GM18526 (cell line): ENCODE measurements around the gene TCERG1L.

Experiments used
- POLR2A ChIP-seq: IDR thresholded peaks from 3 replicates; pipeline ENCODE4 v1.6.1; 2011; ENCODE audit not compliant: insufficient read length; ENCODE audit errors: extremely low read depth

The TCERG1L gene

DNA sequence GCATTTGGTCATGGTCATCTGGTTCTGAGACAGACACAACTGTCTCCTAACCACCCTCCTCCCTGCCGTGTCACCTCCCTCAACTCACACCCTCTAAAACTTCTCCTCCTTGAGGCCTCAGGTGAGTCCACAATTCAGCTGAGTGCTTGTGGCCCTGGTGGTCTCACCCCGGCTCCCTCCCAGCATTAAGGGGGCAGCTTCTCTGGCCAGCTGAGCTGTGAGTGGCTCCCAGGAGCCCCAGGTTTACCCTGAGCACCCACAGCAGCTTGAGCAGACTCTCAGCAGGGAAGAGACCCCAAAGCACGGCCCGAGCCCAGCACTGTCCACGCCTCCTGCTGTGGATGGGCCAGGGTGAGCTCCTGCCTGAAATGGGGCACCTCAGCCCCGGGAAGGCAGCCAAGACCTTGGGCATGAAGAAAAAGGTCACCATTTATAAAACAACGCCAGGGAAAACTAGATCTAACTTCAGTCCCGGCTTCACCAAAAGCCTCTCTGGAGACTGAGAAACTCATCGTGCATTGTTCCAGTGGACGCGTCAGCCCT lies 201.2 kb downstream of the TCERG1L start:
- no peak for TF ChIP-seq POLR2A

DNA sequence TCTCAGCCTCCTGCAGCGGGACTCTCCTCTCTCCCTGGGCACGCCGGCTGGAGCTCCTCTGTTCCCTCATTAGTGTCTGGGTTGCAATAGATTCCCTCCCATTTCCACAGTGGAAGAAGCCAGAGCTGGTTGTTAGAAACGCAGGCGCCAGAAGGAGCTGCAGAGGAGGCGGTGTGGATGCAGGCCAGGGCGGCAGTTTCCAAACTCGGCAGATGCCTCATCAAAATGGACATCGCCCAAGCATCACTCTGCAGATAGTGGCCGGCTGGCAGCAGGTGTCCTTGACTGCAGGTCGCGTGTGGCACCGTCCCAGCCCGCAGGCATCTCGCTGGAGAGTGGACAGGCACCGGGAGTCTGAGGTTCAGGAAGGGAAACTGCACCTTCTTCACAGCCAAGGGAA lies 201.8 kb downstream of the TCERG1L start:
- no peak for TF ChIP-seq POLR2A

DNA sequence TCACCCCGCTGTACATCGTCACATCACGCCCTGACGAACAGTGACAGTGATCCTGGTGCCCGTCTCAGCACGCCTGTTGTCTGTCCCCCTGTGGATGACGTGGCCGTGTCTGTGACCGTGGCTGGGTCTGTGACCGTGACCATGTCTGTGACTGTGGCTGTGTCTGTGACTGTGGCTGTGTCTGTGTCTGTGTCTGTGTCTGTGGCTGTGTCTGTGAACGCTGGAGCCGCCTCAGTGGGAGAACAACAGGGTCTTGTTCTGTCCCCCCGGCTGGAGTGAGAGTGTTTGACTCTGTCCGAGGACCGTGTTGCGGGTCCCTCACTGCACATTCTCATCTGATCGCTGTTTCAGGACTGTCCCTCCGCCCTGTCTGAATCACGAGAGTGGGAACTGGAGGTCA lies 202.2 kb downstream of the TCERG1L start:
- TF ChIP-seq POLR2A: no peak

DNA sequence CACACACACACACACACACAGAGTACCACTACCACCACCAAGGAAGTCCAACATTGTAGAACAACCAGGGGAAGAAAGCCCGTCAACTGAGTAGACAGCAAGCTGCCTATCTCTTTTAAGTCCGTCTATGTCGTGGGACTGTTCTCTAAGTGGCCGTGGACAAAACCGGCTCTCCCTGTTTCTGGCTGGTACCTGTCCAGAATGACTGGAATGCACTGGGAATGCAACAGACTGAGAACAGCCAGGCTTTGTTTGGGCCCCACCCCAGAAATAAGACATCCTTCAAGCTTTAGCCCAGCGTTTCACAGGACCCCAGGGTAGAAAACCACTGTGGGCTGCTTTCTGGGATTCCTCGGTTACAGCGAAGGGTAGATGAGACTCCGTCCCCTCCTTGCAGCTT lies 203.6 kb downstream of the TCERG1L start:
- TF ChIP-seq POLR2A: no peak

DNA sequence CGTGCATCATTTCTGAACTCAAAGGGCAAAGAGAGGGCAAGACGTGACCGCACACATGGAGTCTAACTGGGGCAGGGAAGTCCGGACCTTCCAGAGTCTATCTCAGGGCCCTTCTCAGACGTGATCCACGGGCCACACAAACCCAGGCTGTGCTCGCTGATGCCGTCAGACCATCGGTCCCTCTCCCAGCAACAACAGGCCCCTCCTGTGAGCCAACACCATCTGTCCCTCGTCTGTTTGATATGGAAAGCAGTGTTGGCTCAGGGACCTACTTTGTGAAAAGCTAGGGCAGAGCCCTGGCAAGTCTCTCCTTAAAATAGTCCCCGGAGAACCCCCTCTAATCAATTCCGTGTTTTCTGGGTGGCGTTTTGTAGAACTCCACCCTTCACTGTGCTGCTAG lies 208.8 kb downstream of the TCERG1L start:
- TF ChIP-seq POLR2A: no peak

DNA sequence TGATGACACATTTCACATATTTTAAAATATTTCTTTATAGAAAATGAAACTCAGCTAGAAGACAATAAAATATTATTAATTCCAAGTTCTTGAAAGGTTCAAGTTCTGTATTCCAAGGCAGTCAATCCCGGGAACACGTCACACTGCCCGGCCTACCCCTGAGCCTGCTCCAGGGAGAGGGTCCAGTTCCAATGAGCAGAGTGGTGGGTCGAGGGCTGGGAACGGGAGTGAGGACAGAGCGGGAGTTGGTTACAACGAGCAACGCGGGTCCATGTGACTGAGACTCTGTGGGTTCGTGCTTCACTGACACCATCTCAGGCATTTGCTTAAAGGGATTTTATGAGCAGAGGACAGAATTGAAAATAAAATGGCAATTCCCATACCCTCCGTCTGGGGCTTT lies 209.4 kb downstream of the TCERG1L start:
- TF ChIP-seq POLR2A: no peak

DNA sequence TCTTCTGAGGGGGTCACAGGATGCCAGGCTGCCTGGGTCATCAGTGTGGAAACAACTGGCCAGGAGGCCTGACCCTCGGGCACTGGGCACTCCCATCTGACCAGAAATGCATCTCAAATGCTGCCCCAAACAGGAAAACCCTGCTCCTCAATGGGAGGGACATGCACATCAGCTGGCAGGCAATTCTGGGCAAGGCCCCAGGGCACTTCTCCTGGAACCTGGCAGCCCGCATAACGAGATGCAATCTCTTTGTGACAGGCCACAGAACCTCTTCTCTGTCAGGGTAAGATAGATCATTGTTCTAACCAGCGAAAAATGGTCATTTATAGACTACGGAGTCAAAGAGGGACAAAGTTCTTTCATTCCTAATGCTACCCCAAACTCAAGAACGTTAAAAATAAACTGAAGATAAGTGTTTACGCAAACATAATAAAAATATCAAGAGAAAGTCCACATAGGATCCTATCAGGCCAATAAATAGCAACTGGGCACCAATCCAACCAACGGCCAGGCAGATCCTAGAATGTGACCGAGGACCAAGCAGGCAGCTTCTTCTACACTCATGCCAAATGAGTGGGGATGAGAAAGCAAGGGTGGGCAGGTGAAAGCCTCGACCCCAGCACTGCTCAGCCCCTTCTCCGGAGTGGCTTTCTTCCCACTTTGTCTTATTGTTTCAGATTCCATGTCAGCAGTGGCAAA lies 212.3 kb downstream of the TCERG1L start:
- no peak for TF ChIP-seq POLR2A

DNA sequence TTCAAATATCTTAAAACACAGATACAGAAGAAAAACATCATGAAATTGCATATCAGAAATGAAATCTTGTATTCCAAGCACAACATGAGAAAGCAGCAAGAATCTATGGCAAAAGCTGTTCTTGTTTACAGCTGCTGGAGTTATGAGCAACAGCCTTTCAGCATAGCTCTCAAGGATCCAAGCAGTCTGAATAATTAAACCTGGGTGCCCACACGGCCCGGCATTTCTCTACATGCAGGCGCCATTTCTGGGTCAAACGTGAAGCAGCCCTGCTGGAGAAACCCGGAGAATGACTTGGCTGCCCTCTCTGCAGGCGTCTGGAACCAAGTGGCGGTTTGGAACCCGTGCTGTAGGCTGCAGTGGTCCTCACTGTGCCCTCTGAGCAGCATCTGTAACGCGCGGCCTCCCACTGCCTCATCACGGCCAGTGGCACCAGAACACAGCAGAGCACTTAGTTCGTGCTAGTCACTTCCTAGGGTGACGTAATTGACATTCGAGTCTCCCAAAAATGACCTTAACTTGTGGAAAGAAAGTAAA lies 213.0 kb downstream of the TCERG1L start:
- TF ChIP-seq POLR2A: no peak

DNA sequence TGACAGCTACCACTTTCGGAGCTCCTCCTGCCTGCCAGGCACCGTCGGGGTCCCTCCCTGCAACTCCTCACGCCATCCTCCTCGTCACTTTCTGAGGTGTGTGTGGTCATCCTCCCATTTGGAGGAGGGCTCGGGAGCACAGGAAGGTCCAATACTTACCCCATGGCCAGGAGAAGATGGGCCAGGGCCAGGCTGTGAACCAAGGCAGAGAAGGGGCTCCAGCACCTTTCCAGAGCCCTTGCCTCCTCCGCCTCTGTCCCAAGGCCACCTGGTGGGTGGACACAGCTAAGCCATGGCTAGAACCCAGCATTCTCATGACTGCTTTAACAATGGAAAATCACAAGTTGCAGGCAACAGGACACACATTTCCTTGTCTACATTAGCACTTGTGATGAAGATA lies 215.5 kb downstream of the TCERG1L start:
- TF ChIP-seq POLR2A: no peak

DNA sequence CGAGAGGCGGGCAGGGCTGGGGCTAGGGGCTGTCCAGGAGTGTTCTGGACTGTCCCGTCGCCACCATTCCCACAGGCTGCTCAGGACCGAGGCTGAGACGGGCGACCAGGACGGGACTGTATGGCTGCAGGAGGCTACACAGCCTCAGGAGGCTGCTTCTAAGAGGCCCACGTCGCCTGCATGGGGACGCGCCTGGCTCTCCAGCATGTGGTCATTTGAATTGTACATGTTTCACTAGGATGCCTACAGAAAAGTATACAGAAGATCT lies 216.3 kb downstream of the TCERG1L start:
- TF ChIP-seq POLR2A: no peak

DNA sequence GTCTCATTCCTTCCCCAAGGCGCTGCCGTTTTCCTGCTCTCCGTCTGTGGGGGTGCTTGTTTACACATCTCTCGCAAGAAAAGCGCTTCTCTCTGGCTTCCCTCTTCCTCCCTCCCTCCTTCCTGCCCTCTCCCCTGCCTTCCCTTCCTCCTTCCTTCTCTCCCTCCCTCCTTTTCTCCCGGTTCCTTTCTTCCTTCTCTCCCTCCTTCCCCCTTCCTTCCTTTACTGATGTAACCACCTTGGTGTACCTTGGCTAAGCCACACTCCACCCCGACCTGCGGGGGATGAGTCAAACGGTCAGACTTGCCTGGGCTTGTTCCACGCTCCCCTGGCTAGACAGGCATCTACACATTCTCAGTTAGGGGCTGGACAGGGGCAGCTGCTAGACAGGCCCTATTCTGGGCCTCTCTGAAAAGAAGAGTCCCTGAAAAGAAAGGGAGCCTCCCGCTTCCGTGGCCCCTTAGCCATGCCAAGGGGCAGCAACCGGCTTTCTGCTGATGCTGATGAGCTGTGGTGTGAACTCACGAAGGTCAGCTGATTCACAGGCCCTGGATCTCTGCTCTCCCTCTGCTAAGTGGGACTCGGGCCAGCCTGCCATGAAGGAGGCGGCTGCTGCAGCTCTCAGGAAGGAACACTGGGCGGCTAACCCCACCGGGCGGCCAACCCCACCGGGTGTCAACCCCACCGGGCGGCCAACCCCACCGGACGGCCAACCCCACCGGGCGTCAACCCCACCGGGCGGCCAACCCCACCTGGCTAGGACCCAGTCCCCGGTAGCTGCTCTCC lies 216.8 kb downstream of the TCERG1L start:
- TF ChIP-seq POLR2A: no peak

DNA sequence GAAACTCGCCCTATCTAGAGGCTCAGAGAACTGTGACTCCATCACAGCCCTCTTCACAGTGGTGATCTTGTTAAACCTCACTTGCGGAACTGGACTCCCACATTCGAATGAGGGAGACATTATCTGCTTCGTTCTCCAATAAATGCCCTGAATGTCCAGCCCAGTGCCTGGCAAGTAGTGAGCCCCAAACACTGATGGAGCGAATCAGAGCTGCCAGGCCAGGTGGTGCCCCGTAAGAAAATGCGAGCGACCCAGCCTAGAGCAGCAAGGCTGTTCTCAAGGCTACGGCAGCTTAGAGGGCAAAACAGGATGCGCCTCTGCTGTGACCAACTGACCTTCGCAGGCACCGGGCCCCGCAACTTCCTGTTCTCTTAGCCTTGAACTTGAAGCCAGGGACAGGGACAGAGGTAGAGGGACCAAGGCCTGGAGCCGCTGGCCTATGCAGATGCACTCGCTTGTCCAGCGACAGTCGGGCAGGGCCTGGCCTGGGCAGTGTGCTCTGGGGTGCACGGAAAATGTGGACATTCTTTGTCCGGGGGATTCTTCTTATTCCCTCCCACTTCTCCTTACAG lies 217.6 kb downstream of the TCERG1L start:
- TF ChIP-seq POLR2A: no peak

DNA sequence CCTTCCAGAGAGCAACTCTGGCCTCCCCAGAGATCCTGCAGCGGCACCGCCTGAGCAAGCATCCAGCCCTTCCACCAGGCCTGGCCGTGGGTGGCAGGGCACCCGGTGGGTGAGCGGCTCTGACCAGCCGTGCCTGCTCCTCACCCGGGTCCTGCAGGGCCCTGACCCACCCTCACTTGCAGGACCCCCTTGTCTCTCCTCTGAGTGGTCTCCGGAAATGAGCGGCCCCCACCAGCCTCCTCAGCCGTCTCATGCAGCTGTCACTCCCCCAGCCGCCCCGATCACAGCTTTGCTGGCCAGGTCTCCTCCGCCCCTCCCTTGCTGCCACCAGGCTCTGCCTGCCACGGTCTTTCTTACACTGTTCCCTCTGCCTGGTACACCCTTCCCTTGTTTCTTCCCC lies 218.2 kb downstream of the TCERG1L start:
- TF ChIP-seq POLR2A: no peak

DNA sequence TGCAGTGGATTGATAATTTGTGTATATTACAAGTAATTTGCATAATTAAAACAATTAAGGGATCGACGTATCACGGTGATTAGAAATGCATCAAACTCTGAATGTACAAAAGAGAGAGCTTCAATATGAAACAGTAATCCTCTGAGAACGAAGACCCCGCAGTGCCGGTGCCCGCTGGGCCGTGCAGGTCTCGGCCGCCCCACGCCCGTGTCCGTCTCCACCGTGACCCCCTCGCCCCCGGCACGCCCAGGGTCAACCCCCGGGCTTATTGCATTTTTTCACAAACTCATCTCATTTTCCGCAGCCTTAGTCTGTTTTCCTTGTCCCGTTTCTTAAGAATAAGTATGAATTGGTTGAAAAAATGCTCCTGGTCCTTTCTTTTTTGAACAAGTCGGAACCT lies 218.6 kb downstream of the TCERG1L start:
- no peak for TF ChIP-seq POLR2A

DNA sequence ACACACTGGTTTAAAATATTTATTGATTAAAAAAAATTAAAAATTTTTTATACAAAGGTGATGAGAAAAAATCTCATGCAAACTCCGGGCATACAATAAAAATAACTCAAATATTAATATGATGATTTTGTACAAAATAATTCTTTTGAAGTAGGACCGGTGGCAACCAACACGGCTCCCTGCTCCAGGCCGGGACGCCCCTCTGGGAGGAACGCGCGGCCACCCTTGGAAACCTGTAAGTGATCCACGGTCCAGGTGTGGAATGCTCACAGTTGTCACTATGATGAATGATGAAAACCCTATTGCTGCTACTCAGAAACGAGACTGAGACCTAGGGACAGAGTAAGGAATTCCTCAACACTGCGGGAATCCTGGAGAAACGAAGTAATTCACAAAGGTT lies 219.1 kb downstream of the TCERG1L start:
- TF ChIP-seq POLR2A: no peak

DNA sequence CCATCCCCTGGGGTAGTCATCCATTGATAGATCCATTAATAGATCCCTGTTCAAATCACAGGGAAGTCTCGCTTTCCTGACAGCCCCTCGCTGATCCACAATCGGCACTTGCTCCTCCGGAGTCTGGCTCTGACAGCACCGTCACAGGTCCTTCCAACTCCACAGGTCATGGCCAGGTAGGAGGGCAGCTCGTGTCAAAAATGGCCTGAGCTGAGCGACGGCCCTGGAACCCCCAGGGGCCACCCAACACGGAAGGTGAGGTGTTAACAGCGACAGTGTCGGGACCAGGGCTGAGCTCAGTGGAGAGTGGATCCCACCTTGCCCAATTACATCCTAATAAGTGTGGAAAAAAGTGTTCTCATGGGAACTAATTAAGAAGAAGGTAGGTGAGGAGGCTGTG lies 219.8 kb downstream of the TCERG1L start:
- TF ChIP-seq POLR2A: no peak

DNA sequence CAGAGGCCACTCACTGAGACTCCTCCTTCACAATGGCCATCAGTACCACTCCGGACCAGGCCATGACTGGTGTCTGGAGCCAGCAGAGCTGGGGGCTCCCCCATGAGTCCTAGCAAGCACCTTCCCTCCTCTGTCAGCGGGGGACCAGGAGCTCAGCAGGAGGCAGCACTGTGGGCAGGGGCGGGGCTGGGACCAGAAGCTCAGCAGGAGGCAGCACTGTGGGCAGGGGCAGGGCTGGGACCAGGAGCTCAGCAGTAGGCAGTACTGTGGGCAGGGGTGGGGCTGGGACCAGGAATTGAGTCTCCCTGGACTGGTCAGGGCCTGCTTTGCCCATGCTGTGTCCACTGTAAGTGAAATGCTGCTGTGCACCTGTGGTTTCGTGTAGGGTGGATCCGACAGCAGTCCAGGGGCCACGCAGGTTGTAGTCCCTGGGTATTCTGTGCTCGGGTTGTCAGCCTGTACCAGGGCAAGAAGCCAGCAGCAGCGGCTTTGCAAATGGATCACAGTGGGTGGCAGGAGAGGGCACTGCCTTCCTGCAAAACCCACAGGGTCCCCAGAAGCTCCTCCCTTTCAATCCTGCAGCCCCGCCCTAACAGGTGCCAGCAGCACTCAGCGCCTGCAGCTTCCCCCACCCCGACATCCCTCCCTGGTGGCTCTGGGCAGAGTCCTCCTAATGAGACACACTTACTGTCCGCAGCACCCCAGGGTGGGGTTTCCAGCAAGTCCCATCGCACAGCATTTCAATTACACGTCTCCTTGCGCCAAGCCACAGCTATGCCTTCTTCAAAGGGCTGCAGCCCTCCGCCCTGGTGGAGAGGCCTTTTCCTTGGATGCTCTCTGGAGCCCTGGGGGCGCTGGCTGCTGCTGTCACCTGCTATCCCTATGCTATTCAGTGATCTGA lies 220.5 kb downstream of the TCERG1L start:
- no peak for TF ChIP-seq POLR2A
